Myocyte (in vitro differentiated cells): ENCODE data around the gene HES2. TPM values are rescaled to one million over a fixed set of nuclear protein-coding genes. Genes with fewer than 3 reads are reported as not detected.
"Not testable (repeated sequence)": the region's sequence is repeated elsewhere in the genome, so short reads cannot be mapped to it uniquely, and the experiment has no call there.

Experiments used
- DNase-seq: peaks from one replicate; pipeline ENCODE4 v3.0.0-alpha.2; 2012; ENCODE audit warnings: low read depth
- polyA plus RNA-seq: library from polyadenylated mRNA; unstranded; fragments of >200 nt; gene quantifications from one replicate; pipeline ENCODE4 v1.2.1, GENCODE V29; 2012; ENCODE audit warnings: missing spikeins
- total RNA-seq: library from RNA; depleted of rRNA; stranded (reverse); fragments of >200 nt; gene quantifications from 2 replicates; pipeline ENCODE4 v1.2.3, GENCODE V29; 2014

Gene HES2
- 12.5 and 24.4 TPM in 2 replicates for total RNA-seq
- polyA plus RNA-seq, result 3.5 TPM

- peak; percentile 39 for DNase-seq
These were observed at the start of gene HES2 for GRCh38 chr1:6419804-6420453. Gene HES2 (minus strand): TSS chr1:6419919. CDS start chr1:6419820, 99 bp downstream.

GRCh38 chr1:6468729-6469461 lies 49.2 kb upstream of the HES2 start:
- no peak for DNase-seq

GRCh38 chr1:6467744-6468688 lies 48.3 kb upstream of the HES2 start:
- DNase-seq, result no peak

- DNase-seq, result no peak
These were observed 47.5 kb upstream of the HES2 start for GRCh38 chr1:6467224-6467623.

GRCh38 chr1:6466751-6467150 lies 47.0 kb upstream of the HES2 start:
- no peak for DNase-seq

- DNase-seq, result no peak
These were observed 46.3 kb upstream of the HES2 start, which contains the start of gene TNFRSF25 for GRCh38 chr1:6466023-6466422. Gene TNFRSF25 (minus strand): TSS chr1:6466173. CDS start chr1:6466107, 66 bp downstream.

GRCh38 chr1:6465461-6466005 lies 45.8 kb upstream of the HES2 start:
- DNase-seq, result no peak

- no peak for DNase-seq
These were observed 45.2 kb upstream of the HES2 start for GRCh38 chr1:6464915-6465314.

GRCh38 chr1:6464514-6464836 lies 44.8 kb upstream of the HES2 start:
- DNase-seq, result no peak

- DNase-seq, result no peak
These were observed 43.3 kb upstream of the HES2 start for GRCh38 chr1:6463120-6463412.

GRCh38 chr1:6462412-6463119 lies 42.8 kb upstream of the HES2 start:
- no peak for DNase-seq

GRCh38 chr1:6461538-6462411 lies 42.1 kb upstream of the HES2 start:
- DNase-seq, result no peak

GRCh38 chr1:6461051-6461530 lies 41.4 kb upstream of the HES2 start:
- no peak for DNase-seq

- no peak for DNase-seq
These were observed 40.8 kb upstream of the HES2 start for GRCh38 chr1:6460301-6461050.

GRCh38 chr1:6459850-6460265 lies 40.1 kb upstream of the HES2 start:
- no peak for DNase-seq

- DNase-seq, result no peak
These were observed 37.2 kb upstream of the HES2 start for GRCh38 chr1:6456800-6457466.

GRCh38 chr1:6455752-6456520 lies 36.2 kb upstream of the HES2 start:
- DNase-seq, result not testable (repeated sequence)
